Stromal cell of bone marrow (primary cell): ENCODE measurements around the gene HOXA10.

ENCODE experiments used
- DNase-seq: peaks from one replicate; pipeline ENCODE4 v3.0.0-alpha.2; 2012; ENCODE audit warnings: low read depth

Gene HOXA10

DNA sequence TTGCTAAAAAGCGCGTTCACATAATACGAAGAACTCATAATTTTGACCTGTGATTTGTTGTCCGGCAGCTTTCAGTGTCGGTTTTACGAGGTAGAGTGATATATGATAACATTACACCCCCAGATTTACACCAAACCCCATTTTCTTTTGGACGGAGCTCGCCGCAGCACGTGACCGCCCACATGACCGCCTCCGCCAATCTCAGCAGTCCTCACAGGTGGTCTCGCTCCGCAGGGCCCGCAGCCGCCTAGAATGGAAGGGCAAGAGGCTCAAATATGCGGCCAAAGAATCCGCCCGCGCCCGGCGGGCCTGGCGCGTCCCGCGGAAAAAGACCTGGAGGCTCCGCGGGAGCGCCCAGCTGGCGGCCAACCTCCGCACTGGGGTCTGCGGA lies 17.6 kb downstream of the HOXA10 start, which contains the start of gene HOXA7:
HOXA7 (minus strand) TSS at position 168 of the 391 bp plus-strand sequence; CDS start at position 38, 130 bp downstream.
- DNase-seq: peak; percentile 64

DNA sequence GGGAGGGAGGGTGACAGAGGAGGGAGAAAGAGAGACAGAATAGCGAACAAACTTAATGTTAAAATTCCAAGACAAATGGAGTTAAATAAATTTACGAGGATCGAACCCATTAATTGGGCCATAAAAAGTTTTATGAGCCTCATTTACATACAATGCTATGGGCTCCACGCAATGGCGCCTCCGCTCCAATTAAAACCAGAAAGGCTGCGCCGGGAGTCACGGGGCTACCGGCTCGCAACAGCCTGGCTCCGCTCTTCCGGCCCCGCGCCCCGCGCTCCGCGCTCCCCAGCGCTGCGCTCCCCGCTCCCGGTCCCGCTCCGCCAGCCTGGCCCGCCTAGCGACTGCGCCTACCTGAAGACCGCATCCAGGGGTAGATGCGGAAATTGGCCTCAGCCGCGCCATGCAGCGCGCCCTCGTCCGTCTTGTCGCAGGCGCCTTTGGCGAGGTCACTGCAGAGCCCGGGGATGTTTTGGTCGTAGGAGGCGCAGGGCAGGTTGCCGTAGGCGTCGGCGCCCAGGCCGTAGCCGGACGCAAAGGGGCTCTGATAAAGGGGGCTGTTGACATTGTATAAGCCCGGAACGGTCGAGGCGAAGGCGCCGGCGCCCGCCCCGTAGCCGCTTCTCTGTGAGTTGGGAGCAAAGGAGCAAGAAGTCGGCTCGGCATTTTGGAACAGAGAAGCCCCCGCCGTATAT lies 18.2 kb downstream of the HOXA10 start:
- no peak for DNase-seq

DNA sequence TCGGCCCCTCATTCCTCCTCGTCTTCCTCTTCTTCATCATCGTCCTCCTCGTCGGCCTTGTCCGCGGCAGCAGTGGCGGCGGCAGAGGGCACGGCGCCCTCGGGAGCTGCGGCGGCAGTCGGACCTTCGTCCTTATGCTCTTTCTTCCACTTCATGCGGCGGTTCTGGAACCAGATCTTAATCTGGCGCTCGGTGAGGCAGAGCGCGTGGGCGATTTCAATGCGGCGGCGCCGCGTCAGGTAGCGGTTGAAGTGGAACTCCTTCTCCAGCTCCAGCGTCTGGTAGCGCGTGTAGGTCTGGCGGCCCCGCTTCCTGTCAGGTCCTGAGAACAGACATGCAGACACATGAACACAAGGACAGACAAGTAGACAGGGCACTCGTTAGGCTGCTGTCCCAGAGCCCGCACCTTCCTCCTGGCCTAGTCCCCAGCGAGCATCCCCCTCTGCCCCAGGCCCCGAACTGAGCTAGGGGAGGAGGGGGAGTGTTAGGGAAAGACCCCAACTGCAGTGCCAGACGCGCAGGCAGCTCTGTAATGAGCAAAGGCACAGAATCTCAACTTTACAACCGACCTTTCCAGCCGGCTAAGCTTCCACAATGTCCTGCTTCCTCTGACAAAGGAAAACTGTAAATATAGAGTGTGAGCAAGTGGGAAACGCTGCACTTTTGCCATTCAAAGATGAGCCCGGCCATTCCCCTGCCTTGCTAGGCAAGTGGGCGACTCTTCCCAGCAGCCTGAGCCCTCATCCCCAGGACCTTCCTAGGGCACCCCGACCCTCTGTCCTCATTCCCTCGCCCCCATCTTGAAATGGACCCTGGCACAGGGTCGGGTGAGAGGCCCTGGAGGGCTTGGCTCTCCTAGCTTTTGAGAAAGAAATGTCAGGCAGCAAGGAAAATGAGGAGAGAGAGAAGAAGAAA lies 19.0 kb downstream of the HOXA10 start:
- DNase-seq: no peak

DNA sequence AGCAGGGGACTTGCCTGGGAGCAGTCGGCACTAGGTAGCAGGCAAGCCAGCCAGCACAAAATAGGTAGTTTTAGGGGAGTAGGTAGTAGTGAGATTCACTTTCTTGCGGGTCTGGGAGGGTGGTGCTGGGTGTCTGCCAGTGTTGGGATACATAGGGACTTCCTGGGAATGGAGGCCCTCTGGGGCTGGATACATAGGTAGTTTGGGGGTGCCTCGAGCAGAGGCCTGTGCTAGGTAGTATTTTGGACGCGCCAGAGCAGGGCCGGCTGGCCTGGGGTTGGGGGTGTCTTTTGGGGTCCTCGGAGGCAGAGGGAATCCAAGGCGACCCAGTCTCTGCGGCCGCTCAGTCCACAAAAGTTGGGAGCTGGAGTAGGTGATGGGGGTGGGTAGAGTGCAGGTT lies 19.8 kb downstream of the HOXA10 start:
- DNase-seq: no peak

DNA sequence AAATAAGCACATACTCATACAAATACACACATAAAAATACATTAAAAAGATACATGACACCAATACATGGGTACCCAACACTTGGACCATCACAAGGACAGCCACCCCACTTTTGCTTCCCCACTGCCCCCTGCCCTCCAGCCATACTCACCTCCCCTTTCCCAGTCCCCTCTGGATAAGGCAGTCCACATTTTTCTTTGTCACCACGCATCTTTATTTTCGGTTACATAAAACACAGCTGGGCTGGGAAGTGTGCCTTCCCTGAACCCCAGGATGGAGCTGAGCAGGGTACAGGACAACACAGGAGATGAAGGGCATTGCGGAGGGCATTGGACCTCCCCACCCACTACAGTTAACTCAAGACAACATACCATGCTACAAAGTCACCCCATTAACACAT lies 20.6 kb downstream of the HOXA10 start:
- DNase-seq: no peak

DNA sequence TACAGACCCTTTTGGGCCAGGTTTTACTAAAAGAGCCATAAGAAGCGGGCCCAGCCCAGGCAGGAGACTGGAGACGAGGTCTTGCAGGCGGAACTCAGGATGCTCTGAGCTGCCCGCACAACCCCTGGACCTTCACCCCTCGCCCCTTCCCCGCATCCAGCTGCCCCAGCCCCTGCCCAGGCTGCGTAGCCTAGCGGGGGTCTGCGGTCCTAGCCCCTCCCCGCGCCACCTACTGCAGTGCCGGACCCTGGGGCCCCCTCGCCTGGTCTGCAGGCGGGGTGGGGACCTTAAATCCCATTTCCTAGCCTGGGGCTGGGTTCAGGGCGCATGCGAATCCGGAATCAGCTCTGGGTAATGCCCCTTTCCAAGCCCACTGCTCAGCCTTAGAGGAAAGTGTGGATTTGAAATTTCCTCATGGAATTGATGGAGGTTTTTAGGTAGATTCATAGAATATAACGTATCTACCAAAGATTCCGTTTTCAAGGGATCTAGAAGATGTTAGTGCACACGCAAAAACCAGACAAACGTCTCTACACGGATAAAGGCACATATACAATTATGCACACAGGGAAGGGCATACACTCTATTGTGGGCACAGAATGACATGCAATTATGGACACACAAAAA lies 21.2 kb downstream of the HOXA10 start:
- DNase-seq: no peak

DNA sequence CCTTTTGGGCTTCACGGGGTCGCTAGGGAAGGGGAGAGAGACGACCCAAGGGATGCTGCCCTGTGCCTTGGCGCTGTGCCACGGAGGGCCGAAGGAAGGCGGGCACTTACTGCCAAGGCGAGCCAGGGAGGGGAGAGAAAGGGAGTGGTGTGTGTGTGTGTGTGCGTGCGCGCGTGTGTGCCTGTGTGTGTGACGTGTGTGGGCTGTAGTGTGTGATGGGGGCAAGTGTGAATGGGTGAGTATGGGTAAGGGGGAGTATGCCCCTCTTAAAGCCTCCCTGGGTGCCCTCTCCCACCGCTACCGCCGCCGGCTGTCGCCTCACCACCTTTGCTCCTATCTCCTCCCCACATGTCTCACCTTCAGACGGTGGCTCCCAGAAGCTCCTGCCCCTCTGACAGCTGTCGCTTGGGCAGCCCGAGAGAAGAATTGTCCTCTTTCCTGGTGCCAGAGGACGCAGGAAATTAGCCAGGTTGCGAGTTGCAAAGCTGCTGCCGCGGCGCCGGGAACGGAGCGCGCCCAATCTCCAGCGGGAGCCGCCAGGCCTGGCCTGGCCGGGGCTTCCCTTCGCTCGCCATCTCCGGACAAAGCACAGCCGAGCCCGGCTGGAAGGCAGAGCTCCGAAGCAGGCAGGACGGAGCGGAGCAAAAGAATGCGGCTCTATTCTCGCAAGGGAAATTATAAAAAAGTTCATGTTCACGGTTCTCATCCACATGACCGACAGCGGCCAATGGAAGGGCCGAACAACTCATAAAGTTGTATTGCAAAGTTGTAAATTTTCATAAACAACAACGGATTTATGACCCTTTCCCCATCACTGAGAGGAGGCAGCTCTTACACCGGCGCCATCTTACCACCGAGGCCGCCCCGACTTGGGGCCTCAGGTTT lies 21.9 kb downstream of the HOXA10 start, which contains the start of gene HOXA3:
HOXA3 (minus strand) TSS at position 653 of the 885 bp plus-strand sequence. CDS start 41,943 bp downstream, outside the sequence.
- DNase-seq: peak; percentile 85

DNA sequence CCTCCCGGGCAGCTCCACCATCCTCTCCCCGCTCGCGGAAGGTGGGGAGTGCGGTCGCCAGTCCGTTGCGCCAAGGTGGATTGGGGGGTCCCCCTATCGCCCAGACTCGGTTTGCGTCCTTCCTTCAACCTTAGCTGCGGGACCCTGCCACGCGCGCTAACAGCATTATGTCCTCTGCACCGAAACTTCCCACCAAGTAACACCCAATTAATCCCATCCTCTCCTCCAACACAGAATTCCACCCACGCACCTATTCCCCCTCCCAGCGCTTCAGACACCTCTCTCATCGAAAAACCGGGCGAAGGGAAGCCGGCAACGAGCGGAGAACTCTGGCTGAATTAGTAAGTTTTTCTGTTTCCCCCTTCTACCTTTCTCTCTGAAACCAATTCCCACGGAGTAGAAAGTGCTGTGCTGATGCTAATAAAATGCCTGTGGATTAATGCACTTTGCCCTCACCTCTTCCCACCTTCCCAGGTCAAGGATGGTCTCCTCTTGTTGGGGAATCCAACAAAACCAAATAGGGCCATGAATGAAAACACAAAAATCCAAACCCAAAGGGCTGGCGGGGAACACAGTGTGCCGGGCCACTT lies 22.7 kb downstream of the HOXA10 start:
- no peak for DNase-seq

DNA sequence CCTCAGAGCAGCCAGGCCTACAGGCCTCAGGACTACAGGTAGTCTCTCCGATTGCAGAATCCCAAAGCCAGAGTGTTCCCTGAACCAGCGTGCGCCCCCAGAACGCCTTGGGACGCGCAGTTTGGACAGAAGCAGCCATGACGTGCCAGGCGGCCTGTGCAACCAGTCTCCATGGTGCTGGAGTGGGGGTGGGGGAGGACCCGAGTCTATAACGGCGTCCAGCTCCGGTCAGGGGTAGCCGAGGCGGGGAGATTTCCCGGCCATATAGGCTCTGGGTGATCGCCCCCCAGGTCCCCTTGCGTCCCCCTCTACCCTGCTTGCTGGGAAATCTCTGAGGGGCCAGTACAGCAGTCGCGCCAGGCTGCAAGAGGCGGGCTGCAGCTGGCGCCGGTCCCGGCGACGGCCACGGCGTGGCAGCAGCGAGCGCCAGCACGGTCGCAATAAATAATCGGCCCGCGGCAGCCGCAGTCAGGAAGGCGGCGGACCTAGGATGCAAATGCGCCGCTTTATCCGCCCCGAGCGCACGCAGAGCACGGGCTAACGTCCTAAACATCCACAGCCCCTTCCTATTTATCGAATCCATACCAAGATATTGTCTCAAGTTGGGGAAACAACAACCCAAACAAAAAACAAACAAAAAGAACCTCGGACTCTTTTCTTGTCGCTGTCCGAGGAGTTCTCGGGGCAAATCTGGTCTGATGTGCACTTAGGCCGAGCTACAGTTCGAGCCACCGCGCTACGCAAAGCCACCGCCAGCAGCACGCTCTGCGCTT lies 23.4 kb downstream of the HOXA10 start:
- peak; percentile 65 for DNase-seq

DNA sequence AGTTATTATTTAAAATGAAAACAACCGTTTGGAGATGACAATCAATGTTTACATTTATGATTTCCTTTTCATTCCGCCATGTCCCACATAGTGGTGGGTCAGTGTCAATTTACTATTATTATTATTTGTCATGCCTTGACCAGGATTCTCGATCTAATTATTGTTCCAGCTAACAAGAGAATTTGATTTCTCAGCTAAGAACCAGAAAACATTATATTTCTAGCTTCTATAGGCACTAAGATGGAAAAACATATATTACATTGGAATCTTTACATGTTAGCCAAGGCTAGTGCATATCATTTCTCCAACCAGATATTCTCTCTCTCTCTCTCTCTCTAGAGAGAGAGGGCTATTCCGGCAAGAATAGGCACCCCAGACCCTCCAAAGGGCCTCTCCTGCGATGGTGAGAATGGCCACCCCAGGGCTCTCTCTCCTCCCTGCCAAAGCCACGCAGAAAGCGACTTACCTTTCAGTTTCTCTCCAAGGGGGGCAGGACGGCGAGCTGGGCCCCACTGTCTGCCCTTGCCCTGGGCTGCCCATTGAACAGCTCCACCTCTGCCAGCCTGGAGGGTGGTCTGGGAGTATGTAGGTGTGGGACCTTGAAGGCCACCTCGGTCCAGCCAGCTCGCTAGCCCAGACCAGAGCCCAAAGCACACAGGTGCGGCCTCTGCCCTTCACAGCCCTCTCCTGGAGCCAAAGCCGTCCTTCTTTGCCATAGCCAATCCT lies 24.1 kb downstream of the HOXA10 start:
- DNase-seq: no peak

DNA sequence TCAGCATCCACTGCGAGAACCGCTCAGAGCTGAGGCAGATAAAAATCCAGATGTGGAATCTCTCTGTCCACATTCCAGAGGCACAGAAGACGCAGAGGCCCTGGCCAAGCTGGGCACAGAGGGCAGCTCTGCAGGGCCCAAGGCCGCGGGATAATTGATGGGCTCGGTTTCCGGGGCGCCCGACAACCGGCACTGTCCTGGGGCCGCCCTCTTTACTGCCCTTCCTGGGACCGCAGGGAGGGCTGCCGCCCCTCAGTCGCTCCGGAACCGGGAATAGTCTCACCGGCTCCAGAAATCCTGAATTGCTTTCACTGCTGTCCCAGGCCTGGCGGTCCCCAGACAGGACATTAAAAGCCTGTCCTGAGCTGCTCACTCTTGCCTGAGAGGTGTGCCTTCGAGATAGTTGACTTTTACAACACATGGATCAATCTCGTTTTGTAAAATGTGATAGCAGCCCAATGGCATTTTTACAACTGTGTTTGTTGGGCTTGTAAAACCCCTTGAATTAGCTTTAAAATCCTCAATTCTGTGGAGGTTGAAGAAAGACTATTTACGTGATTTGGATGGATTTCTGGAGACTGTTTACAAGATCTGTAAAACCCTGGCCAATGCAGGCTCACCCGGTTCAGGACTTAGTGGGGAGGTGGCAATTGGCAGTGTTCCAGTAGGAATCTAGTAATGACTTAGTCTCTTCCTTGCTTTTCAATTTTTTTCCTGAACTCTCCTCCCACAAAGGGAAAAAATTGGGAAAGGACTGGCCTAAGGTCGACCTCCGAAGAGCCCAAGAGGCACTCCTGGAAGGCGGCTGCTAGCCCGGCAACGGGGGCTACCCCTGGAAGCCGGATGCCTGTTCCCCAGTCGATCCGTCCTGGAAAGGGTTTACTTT lies 25.1 kb downstream of the HOXA10 start:
- no peak for DNase-seq

DNA sequence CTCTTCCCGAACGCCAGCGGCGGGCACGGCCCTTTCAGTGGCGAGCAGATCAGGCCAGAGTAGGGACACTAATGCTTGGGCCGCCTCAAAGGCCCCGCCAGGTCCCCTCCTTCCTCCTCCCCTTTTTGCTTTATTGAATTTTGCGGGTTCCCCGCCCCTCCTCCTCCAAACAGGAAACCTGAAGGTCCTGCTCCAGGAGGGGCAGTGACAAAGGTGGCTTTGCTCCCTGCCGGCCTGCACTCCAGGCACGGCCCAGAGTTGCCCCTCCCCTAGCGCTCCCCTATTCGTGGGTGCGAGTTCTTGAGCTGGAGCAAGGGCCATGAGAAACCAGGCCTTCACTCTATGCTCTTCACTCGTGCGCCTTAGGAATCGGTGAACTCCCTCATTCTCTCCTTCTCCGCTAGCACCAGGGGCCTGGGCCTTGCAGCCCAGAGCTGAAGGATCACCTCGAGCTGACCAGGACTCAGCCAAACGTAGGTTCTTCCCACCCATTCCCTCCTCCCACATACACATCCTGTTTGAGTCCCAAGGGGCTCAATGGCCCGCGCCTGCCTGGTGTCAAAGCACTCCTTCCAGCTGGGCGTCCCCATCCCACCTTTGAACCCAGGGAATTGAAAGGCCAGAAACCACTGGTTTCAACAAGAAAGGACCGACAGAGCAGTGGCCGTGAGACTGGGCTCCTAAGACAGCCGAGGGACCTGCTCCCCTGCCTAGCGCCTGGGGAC lies 25.9 kb downstream of the HOXA10 start:
- no peak for DNase-seq

DNA sequence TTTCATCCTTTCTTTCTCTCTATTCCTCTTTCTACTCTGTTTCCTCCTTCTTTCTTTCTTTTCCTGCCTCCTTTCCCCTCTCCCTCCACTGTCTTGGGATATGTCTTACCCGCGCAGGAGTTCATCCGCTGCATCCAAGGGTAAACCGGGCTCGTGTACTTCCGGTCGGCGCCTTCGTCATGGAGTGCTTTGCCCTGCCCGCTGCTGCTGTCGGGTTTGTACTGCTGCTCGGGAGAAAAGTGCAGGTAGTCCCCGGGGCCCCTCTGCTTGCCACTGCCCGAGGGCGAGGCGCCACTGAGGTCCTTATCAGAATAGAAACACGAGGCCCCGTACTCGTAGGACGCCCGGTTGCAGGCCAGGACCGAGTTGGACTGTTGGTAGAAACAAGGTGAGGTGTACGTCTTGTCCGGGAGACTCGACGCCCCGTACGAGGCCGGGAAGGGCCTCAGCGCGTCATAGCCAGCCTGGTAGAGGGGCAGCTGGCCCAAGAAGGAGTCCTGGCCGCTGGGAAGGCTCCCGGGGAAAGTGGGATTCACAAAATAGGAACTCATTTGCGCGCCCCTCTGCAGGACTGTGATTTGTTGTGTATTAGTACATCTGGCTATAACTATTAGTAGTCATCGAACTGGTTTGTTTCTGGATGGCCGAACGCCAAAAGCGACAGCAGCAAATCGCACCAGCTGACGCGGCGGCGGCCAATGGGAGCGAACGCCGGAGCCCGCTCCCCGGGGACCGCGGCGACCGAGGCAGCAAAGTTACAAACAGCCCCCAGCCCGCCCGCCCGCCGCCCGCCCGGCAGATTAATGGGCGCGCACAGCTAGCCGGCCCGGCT lies 26.7 kb downstream of the HOXA10 start, which contains the start of gene HOXA6:
HOXA6 (minus strand) TSS at position 576 of the 832 bp plus-strand sequence; CDS start at position 551, 25 bp downstream.
- no peak for DNase-seq

DNA sequence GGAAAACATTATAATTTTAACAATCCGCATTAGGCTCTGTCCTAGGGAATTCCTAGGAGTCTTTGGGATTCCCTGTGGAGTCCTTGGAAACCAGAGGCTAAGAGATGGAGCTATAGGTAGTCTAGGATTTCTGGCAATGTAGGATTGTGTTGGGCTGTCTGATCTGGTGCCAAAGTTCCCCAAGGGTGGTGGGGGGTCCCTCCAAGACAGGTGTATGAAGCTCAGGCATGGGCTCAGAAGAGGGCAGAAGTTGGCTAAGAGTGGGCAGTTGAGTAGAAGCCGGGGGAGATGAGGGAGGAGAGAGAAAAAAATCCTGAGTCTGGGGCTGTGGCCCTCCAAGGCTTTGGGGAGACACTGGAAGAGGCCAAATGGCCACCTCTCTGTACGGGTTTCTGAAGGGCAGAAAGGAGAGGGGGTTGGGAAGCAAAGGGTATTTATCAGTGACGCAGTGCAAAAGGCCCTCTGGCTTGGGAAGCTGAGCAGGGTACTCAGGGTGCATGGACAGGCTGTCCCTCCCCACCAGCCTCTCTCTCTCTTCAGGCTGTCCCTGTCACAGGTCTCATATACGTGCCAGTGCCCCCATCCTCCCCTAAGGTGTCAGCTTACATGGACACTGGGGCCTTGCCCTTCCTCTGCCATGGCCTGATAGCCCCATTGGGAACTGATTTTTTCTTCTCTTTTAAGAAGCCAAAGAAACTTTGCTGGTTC lies 27.5 kb downstream of the HOXA10 start:
- DNase-seq: no peak

DNA sequence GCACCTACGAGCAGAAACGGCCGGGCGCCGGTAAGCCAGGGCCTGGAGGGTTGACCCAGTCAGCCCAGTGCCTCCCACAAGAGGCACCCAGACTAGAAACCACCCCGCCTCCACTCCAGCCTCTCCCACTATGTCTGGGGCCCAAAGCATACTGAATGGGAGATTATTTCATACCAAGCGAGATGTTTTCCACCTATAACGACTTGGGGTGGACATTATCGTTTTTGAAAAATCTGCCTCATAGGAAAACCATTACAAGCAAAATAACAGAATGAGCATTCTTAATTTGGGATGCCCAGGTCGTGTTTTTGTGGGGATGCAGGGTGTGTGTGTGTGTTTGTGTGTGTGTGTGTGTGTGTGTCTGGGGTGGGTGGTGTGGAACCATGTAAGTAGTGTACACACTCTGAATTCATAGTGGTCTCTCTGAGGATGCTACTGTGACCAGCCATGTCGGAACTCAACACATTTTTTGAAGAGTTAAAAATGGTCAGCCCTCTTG lies 28.2 kb downstream of the HOXA10 start:
- DNase-seq: no peak
